Measurements from ENCODE around the gene ATXN7L1. TPM values are rescaled to one million over a fixed set of nuclear protein-coding genes. Genes with fewer than 3 reads are reported as not detected.

Gene ATXN7L1
- polyA plus RNA-seq, 1 experiment: 2.7 TPM

DNA sequence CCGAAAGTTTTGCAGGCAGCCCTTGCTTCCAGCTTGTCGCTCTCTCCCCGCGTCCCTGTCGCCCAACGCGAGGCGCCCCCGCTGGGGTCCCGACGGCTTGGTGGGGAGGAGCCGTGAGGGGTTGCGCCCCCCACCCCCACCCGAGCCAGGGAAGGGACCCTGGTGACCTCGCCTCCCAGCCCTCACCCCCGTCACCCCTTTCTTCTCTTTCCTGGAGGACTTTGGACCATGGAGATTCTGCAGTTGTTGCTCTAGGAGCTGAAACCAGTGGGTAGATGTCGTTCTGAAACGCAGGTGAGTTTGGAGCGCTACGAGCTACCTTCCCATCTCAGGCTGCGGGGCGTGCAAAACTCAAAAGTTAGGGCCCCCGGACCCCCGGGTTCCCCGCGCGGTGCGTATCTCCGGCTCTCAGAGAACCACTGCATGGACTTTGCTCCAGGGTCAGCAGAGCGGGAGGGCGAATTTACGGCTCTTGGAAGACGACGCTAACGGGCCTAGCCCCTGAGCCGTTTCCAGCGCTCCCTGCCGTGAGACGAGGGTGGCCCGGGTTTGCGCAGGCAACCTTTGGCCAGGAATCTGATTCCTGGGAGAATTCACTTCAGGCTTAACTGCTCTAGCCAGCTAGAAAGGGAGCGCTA, 684 bp upstream of the ATXN7L1 start:
- POLR2A ChIA-PET: no interaction called here
- CTCF ChIA-PET: interaction anchor here (0.6 to 3.3 kb wide), 24 partner anchors 11 to 1114 kb away, joined by 3 to 19 read pairs (median 4); no protein-coding TSS in a partner anchor
- H3K4me3 ChIP-seq (ENCODE audit: low read depth, low read length): peak overlapping the region; percentile 79
- DNase-seq (ENCODE audit: low read depth): no peak
- H3K36me3 ChIP-seq (ENCODE audit: control insufficient read depth, insufficient read depth, low read length): no peaks in the 10 kb centered on the region; the same call in 1 of the 2 replicates
- H3K27me3 ChIP-seq (ENCODE audit: control insufficient read depth, insufficient read depth, low read length): no peaks in the 10 kb centered on the region
- TF ChIP-seq, protein P1, sequence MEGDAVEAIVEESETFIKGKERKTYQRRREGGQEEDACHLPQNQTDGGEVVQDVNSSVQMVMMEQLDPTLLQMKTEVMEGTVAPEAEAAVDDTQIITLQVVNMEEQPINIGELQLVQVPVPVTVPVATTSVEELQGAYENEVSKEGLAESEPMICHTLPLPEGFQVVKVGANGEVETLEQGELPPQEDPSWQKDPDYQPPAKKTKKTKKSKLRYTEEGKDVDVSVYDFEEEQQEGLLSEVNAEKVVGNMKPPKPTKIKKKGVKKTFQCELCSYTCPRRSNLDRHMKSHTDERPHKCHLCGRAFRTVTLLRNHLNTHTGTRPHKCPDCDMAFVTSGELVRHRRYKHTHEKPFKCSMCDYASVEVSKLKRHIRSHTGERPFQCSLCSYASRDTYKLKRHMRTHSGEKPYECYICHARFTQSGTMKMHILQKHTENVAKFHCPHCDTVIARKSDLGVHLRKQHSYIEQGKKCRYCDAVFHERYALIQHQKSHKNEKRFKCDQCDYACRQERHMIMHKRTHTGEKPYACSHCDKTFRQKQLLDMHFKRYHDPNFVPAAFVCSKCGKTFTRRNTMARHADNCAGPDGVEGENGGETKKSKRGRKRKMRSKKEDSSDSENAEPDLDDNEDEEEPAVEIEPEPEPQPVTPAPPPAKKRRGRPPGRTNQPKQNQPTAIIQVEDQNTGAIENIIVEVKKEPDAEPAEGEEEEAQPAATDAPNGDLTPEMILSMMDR (IDR thresholded peaks at IDR 0.05; ENCODE audit: insufficient read depth, low read depth, low read length): peak; percentile 30; the same call in 1 of the 2 replicates

GRCh38 chr7:105875505-105875904, 894 bp downstream of the ATXN7L1 start:
- peak overlapping the region; percentile 60 for H3K4me3 ChIP-seq (ENCODE audit: low read depth, low read length)
- ChIA-PET CTCF (interaction anchor here (0.7 to 1.4 kb wide), 4 partner anchors 45 to 238 kb away, joined by 3 to 8 read pairs (median 3); no protein-coding TSS in a partner anchor), POLR2A (no interaction called here)
- TF ChIP-seq, protein P1 (IDR thresholded peaks at IDR 0.05; ENCODE audit: insufficient read depth, low read depth, low read length): no peak
- no peak for DNase-seq (ENCODE audit: low read depth)
- H3K36me3 ChIP-seq (ENCODE audit: control insufficient read depth, insufficient read depth, low read length): no peaks in the 10 kb centered on the region; the same call in 1 of the 2 replicates
- no peaks in the 10 kb centered on the region for H3K27me3 ChIP-seq (ENCODE audit: control insufficient read depth, insufficient read depth, low read length)

GRCh38 chr7:105874055-105874454, 2.3 kb downstream of the ATXN7L1 start:
- TF ChIP-seq, protein P1 (IDR thresholded peaks at IDR 0.05; ENCODE audit: insufficient read depth, low read depth, low read length): no peak
- Histone ChIP-seq H3K27me3 (ENCODE audit: control insufficient read depth, insufficient read depth, low read length) (no peaks in the 10 kb centered on the region), H3K4me3 (ENCODE audit: low read depth, low read length) (no peak overlapping the region), H3K36me3 (ENCODE audit: control insufficient read depth, insufficient read depth, low read length) (no peaks in the 10 kb centered on the region; the same call in 1 of the 2 replicates)
- ChIA-PET POLR2A (no interaction called here), CTCF (no interaction called here)
- DNase-seq (ENCODE audit: low read depth): no peak

- TF ChIP-seq, protein P1 (IDR thresholded peaks at IDR 0.05; ENCODE audit: insufficient read depth, low read depth, low read length): no peak
- ChIA-PET CTCF (interaction anchor here (0.6 kb wide), 1 partner anchor 64 kb away, joined by 3 read pairs; no protein-coding TSS in a partner anchor), POLR2A (no interaction called here)
- no peak overlapping the region for H3K4me3 ChIP-seq (ENCODE audit: low read depth, low read length)
- DNase-seq (ENCODE audit: low read depth): no peak
- no peaks in the 10 kb centered on the region; the same call in 1 of the 2 replicates for H3K36me3 ChIP-seq (ENCODE audit: control insufficient read depth, insufficient read depth, low read length)
- H3K27me3 ChIP-seq (ENCODE audit: control insufficient read depth, insufficient read depth, low read length): no peaks in the 10 kb centered on the region
Observed at GRCh38 chr7:105872491-105872890, 3.9 kb downstream of the ATXN7L1 start.

GRCh38 chr7:105871142-105871541, 5.3 kb downstream of the ATXN7L1 start:
- POLR2A ChIA-PET: no interaction called here
- no peak for DNase-seq (ENCODE audit: low read depth)
- Histone ChIP-seq H3K27me3 (ENCODE audit: control insufficient read depth, insufficient read depth, low read length) (no peaks in the 10 kb centered on the region), H3K4me3 (ENCODE audit: low read depth, low read length) (no peak overlapping the region), H3K36me3 (ENCODE audit: control insufficient read depth, insufficient read depth, low read length) (peaks cover 1% of the 10 kb centered on the region; the same call in 1 of the 2 replicates)
- TF ChIP-seq, protein P1 (IDR thresholded peaks at IDR 0.05; ENCODE audit: insufficient read depth, low read depth, low read length): no peak
- CTCF ChIA-PET: interaction anchor here (0.6 kb wide), 1 partner anchor 112 kb away, joined by 3 read pairs; no protein-coding TSS in a partner anchor

All from BJ (cell line).